Frontal cortex (tissue), 4 donors: ENCODE data around the gene TMEM18. TPM values are rescaled to one million over a fixed set of nuclear protein-coding genes. Genes with fewer than 3 reads are reported as not detected.

Experiments
- DNase-seq, 2 donors: peaks; one replicate each; pipeline ENCODE4 v3.0.0; 2012; ENCODE audit warnings: low spot score in 2 of 2
- FAIRE-seq: peaks from 2 replicates; lab custom pipeline; 2012; peaks lifted over from hg19 to GRCh38; lab: Jason Lieb, UNC
- total RNA-seq: library from RNA; depleted of rRNA; stranded (reverse); fragments of >200 nt; gene quantifications from one replicate; pipeline ENCODE4 v1.2.3, GENCODE V29; 2014
- donor health status: control.
- donor health status: control.
- donor health status: control.

The TMEM18 gene
- total RNA-seq, 1 donor from 2014 or later, result 20.0 TPM

- DNase-seq (no peak), FAIRE-seq (no peak)
Measured at GRCh38 chr2:639703-640102, 37.5 kb downstream of the TMEM18 start.

GRCh38 chr2:637804-638203 is 39.4 kb downstream of the TMEM18 start:
- FAIRE-seq, result no peak
- no peak for DNase-seq

- FAIRE-seq, result no peak
- no peak for DNase-seq
Measured at GRCh38 chr2:637406-637776, 39.8 kb downstream of the TMEM18 start.

GRCh38 chr2:636641-637405 is 40.4 kb downstream of the TMEM18 start:
- FAIRE-seq (no peak), DNase-seq (peak; percentile 79 to 85)

- DNase-seq (no peak), FAIRE-seq (no peak)
Measured at GRCh38 chr2:635687-636621, 41.3 kb downstream of the TMEM18 start.

GRCh38 chr2:634636-635388 is 42.4 kb downstream of the TMEM18 start:
- FAIRE-seq, result no peak

GRCh38 chr2:634041-634440 is 43.2 kb downstream of the TMEM18 start:
- FAIRE-seq (no peak), DNase-seq (no peak)

More at GRCh38 chr2:634636-635388, 42.4 kb downstream of the TMEM18 start:
- DNase-seq, result no peak

GRCh38 chr2:633371-633770 is 43.8 kb downstream of the TMEM18 start:
- DNase-seq, result no peak
- FAIRE-seq, result no peak

GRCh38 chr2:632471-632870 is 44.7 kb downstream of the TMEM18 start:
- peak; percentile 70 for FAIRE-seq
- no peak for DNase-seq

- DNase-seq, result no peak
- FAIRE-seq, result no peak
Measured at GRCh38 chr2:631741-632140, 45.5 kb downstream of the TMEM18 start.

- peak; percentile 72 for FAIRE-seq
- no peak for DNase-seq
Measured at GRCh38 chr2:630451-631320, 46.5 kb downstream of the TMEM18 start.

GRCh38 chr2:629961-630360 is 47.2 kb downstream of the TMEM18 start:
- DNase-seq, result no peak
- no peak for FAIRE-seq

- DNase-seq (no peak), FAIRE-seq (no peak)
Measured at GRCh38 chr2:628651-629050, 48.6 kb downstream of the TMEM18 start.

- FAIRE-seq (no peak), DNase-seq (no peak)
Measured at GRCh38 chr2:627926-628560, 49.2 kb downstream of the TMEM18 start.

GRCh38 chr2:627340-627709 is 49.9 kb downstream of the TMEM18 start:
- no peak for DNase-seq
- FAIRE-seq, result no peak

- no peak for FAIRE-seq
- DNase-seq, result no peak
Measured at GRCh38 chr2:626491-627339, 50.5 kb downstream of the TMEM18 start.

- DNase-seq, result no peak
- FAIRE-seq, result no peak
Measured at GRCh38 chr2:625415-626333, 51.5 kb downstream of the TMEM18 start.
